OCI-LY3 (cell line): ENCODE data around the gene ARHGAP6.

Source experiments
- CTCF ChIP-seq: fragments of 200-600, 300-600 bp; sonication (generic); IDR thresholded peaks from 2 replicates; pipeline ENCODE4 v1.5.1; 2014; ENCODE audit warnings: antibody characterized with exemption, low read length, low read depth
- EZH2phosphoT487 ChIP-seq: fragments of 200-600 bp; shearing (Covaris generic); IDR thresholded peaks from 2 replicates; pipeline ENCODE4 v1.6.1; 2018; ENCODE audit warnings: antibody characterized with exemption, mixed run types, low read depth

GRCh38 chrX:11481035-11481434, 184.7 kb downstream of the ARHGAP6 start:
- TF ChIP-seq CTCF (no peak), EZH2phosphoT487 (no peak)
